Measurements from ENCODE around the gene SDR42E2.
"Not testable (repeated sequence)": the region's sequence is repeated elsewhere in the genome, so short reads cannot be mapped to it uniquely, and the experiment has no call there.

Gene SDR42E2

GRCh38 chr16:22161401-22161800, 905 bp upstream of the SDR42E2 start:
- DNase-seq (ENCODE audit: low read depth in 2 of 2) = no peak

DNA sequence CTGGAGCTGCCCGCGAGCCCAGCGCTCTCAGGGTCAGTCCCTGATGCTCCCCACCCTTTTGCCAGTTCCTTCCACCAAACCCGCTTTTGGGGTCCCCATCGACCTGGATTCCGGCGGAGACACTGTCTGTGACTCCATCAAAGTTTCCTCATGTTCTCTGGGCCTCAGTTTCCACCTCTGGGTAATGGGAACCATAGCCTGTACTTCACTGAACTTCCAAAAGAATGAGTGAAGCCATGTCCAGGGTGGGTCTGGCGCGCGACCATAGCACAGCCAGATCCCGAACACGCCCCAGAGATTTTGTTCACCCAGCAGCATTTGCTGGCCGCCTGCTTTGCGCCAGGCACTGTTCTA, 327 bp downstream of the SDR42E2 start:
- no peak for DNase-seq (ENCODE audit: low read depth in 2 of 2)

- DNase-seq (ENCODE audit: low read depth in 2 of 2) = no peak
Measured at GRCh38 chr16:22163806-22164205, 1.5 kb downstream of the SDR42E2 start.

DNA sequence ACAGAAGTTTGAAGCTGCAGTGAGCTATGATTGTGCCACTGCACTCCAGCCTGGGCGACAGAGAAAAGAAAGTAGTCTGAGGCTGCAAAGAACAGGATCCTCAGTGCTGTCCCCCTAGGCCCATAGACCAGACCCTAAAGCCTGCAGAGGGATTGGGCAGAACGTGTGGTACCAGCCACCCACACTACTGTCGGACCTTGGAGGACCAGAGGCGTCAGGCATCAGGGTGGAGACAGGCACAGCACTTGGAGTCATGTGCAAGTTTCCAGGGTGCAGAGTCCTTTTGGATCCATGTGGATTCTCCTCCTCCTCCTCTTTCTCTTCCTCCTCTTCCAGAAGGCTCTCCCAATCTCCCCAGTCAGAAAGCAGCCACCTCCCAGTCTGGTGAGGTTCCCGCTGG, 2.2 kb downstream of the SDR42E2 start:
- no peak for DNase-seq (ENCODE audit: low read depth in 2 of 2)

GRCh38 chr16:22165508-22166285, 3.4 kb downstream of the SDR42E2 start:
- DNase-seq (ENCODE audit: low read depth in 2 of 2) = no peak

DNA sequence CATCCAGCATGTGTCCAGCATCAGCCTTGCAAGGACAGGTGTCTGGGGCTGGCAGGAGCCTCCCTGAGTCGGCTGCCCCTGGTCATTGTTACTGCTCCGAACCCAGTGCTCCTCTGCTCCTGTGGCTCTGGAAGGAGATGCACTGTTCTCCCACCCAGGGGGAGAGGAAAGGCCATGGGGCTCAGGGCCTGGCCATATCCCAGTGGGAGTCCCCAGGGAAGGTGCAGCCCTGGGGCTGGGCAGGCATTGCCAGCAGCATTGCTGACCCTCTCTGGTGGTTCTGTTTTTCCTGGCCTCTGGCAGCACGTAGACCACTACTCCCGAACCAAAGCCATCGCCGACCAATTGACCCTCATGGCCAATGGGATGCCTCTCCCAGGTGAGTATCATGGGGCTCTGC, 9.6 kb downstream of the SDR42E2 start:
- no peak for DNase-seq (ENCODE audit: low read depth in 2 of 2)

GRCh38 chr16:22172642-22173041, 10.3 kb downstream of the SDR42E2 start:
- not testable (repeated sequence) for DNase-seq (ENCODE audit: low read depth in 2 of 2)

DNA sequence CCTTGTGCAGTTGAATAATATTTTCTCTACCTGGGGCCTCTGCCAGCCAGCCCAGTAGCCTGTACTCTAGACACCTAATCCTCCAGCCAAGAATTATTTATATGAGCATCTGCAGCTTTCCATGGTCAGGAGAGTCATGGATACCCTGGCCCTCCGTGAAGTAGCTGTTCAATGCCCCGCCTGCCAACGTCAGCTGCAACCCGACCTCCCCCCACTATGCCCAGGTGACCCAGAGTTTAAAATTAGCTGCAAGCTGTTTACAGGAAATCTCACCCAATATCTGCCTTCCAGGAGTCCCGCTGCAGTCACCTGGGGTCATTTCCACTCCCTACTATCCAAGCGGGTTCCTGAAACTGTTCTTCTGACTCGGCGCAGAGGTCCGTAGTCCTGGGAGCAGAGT, 12.3 kb downstream of the SDR42E2 start:
- DNase-seq (ENCODE audit: low read depth in 2 of 2) = no peak

GRCh38 chr16:22177968-22178930, 15.9 kb downstream of the SDR42E2 start:
- DNase-seq (ENCODE audit: low read depth in 2 of 2) = no peak

DNA sequence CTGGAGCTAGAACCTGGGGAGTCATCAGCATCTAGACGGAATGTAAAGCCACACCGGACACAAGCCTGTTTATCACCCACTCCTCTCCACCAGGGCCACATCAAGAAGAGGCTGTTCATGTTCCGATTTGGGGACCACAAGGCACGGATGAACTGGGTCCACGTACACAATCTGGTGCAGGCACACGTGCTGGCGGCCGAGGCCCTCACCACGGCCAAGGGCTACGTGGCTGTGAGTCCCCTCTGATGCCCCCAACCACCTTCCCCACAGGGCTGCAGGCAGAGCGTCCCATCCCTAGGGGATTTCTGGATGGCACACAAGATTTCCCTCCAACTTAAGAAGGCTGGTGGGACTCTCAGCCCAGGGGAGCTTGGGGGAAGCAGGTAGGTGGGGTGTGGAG, 19.1 kb downstream of the SDR42E2 start:
- DNase-seq (ENCODE audit: low read depth in 2 of 2) = no peak

DNA sequence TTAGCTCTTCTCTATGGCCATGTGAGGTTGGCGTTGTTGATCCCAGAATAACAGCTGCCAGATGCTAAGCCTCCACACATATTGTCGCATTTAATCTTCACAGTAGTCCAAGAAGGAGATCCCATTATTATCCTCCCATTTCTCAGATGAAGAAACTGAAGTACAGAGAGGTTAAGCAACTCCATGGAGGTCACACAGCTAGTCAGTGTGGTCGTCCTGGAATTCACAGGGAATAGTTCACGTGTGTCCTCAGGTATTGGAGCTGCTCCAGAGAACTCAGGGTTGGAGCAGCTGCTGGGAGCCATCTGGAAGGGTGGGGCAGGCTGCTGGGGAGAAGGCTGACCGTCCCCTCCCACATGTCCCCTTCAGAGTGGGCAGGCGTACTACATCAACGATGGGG, 19.5 kb downstream of the SDR42E2 start:
- DNase-seq (ENCODE audit: low read depth in 2 of 2) = no peak

DNA sequence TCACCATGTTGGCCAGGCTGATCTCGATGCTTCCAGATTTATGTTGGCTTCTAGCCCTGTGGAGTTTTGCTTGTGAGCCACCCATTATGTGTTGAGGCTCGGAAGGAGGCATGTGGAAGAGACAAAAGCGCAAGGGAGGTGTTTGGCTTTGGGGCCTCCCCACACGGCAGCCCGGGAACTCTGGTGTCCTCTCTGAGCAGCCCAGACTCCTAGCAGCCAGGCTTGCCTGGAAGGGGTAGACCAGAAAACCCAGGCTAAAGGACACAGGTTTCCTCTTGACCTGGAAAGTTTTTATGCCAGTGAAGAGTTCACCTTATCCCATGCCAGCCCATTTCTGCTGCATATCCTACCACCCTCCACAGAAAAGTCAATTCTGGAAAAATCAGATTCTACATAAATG, 21.0 kb downstream of the SDR42E2 start:
- no peak for DNase-seq (ENCODE audit: low read depth in 2 of 2)

GRCh38 chr16:22183901-22184614, 21.8 kb downstream of the SDR42E2 start:
- DNase-seq (ENCODE audit: low read depth in 2 of 2) = no peak

- no peak for DNase-seq (ENCODE audit: low read depth in 2 of 2)
Measured at GRCh38 chr16:22184615-22184968, 22.3 kb downstream of the SDR42E2 start.

- no peak for DNase-seq (ENCODE audit: low read depth in 2 of 2)
Measured at GRCh38 chr16:22186517-22186916, 24.2 kb downstream of the SDR42E2 start.

- no peak for DNase-seq (ENCODE audit: low read depth in 2 of 2)
Measured at GRCh38 chr16:22188267-22188594, 25.9 kb downstream of the SDR42E2 start.

- DNase-seq (ENCODE audit: low read depth in 2 of 2) = peak; percentile 54 to 64
Measured at GRCh38 chr16:22188595-22189442, 26.5 kb downstream of the SDR42E2 start.

GRCh38 chr16:22189473-22190080, 27.3 kb downstream of the SDR42E2 start:
- DNase-seq (ENCODE audit: low read depth in 2 of 2) = no peak

DNA sequence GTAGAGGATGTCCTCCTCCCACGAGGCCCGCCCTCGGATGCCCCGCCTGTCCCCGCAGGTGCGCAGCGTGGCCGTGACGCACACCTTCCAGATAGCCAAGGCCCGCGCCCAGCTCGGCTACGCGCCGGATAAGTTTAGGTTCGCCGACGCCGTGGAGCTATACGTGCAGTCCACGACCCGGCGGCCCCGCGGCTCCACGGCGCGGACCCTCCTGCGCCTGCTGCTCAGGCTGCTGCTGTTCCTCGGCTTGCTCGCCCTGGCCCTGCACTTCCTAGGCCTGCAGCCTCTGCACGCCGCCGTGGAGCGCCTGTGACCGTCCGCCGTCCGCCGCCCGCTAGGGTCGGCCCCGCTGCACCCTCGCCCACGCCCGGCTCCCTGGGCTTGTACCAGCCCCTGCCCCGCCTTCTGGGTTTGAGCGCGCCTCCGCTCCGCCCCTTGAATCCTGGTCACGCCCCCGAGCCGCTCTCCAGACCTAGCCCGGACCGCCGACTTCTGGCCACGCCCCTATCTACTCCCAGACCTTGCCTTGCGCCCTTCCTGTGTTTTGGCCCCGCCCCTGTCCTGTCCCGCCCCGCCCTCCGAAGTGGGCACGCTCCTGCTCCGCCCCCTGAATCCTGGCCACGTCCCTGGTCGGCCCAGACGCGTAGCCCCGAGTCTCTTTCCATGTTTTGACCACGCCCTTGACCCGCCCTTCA, 27.9 kb downstream of the SDR42E2 start:
- no peak for DNase-seq (ENCODE audit: low read depth in 2 of 2)

- DNase-seq (ENCODE audit: low read depth in 2 of 2) = peak; percentile 99
Measured at GRCh38 chr16:22190776-22191531, 28.6 kb downstream of the SDR42E2 start.

Measured in fibroblast of skin of left biceps (primary cell).